KG1 (cell line): ENCODE measurements around the gene OR5B21.

ENCODE experiments used
- DNase-seq: peaks from one replicate; lab custom pipeline; 2025; lab: John Stamatoyannopoulos, UW

The OR5B21 gene

GRCh38 chr11:58493676-58494075 lies 14.2 kb downstream of the OR5B21 start:
- DNase-seq, result no peak

- DNase-seq, result no peak
Observed at GRCh38 chr11:58490827-58491226, 17.1 kb downstream of the OR5B21 start.

- no peak for DNase-seq
Observed at GRCh38 chr11:58487170-58487569, 20.7 kb downstream of the OR5B21 start.

- DNase-seq, result no peak
Observed at GRCh38 chr11:58485961-58486360, 21.9 kb downstream of the OR5B21 start.

GRCh38 chr11:58471892-58472291 lies 36.0 kb downstream of the OR5B21 start:
- DNase-seq, result no peak

GRCh38 chr11:58466293-58466692 lies 41.6 kb downstream of the OR5B21 start:
- no peak for DNase-seq

GRCh38 chr11:58465690-58466089 lies 42.2 kb downstream of the OR5B21 start:
- DNase-seq, result no peak
